HG03457 (cell line): ENCODE measurements around the gene ESPL1.

ENCODE experiments used
- ATAC-seq: cut with Tn5 transposase; IDR thresholded peaks from one replicate; pipeline ENCODE4 v1.9.1; 2021; ENCODE audit warnings: moderate number of reproducible peaks; ENCODE audit not compliant: unreplicated experiment

Gene ESPL1

DNA sequence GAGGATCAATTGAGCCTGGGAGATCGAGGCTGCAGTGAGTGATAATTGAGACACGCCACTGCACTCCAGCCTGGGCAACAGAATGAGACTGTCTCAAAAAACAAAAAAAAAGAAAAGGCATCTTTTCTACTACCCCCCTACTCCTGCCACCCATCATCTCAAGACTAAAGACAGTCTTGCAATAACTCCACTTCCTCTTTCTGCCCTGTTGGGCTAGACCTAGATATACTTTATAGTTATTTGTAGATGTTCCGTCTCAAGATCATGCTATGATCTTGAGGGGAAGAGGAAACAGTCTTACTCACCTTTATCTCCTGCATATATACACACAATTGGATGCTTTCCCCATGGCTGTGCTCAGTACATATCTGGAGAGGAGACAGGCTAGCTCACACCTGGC lies 12.1 kb upstream of the ESPL1 start:
- ATAC-seq: no peak

DNA sequence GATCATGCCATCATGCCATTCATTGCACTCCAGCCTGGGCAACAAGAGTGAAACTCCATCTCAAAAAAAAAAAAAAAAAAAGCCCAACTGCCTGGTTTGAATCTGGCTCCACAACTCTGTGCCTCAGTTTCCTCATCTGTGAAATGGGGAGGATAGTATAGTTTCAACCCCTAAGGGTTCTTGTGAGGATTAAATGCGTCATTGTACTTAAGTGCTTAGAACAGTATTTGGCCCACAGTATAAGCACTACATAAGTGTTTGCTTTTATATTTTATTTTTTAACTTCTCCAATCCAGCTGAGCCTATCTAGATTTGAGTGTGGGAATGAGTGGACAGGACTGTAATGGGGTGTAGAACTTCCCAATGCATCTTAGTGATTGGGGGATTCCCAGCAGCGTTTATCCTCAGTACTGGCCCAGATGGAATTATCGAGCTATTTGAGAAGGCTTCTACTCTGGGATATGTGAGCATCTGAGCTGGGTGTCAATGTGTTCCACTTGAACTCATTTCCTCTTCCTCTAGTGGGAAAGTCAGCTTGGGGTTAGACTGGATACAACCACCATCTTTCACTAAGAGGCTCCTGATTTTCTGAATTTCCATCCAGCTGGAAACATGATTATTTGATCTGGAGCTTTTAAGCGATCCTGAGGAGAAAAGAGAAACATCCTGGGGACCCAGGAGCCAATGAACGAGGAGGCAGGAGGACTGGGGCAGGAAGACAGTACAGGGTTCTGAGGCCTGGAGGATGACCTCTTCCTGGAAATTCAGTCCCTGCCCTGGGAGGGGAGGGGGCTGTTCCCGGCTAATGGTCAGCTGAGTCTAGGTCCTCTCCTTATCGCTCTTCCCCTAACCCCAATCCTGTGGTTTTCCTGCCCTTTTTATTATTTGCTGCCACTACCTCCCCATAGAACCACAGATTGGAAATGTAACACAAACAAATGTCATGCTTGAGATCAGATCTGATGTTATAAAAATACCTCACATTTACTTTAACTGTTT lies 9.3 kb upstream of the ESPL1 start:
- no peak for ATAC-seq

DNA sequence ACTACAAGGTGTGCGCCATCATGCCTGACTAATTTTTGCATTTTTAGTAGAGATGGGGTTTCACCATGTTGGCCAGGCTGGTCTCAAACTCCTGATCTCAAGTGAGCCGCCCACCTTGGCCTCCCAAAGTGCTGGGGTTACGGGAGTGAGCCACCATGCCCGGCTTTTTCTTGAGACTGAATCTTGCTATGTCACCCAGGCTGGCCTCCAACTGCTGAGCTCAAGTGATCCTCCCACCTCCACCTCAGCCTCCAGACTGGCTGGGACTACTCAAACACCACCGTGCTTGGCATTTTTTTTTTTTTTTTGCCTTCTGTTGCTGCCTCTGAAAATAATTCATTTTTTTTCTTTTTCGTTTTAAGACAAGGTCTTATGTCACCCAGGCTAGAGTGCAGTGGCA lies 8.2 kb upstream of the ESPL1 start:
- no peak for ATAC-seq

DNA sequence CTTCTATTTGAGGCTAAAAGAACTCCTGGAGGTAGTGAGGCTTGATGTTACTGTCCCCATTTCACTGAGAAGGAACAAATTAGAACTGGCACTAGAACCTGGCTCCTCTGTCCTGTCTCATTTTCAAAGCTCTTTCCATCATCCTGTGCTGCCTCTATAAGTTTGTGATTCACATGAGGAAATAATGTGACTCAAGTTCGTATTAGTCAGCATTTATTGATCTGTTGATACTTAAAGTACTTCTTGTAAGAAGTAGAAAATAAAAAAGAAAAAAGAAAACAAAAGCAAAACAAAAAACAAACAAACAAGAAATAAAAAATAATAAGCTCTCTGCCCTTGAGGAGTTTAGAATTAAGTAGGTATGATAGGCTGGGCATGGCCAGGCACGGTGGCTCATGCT lies 2.3 kb upstream of the ESPL1 start:
- no peak for ATAC-seq

DNA sequence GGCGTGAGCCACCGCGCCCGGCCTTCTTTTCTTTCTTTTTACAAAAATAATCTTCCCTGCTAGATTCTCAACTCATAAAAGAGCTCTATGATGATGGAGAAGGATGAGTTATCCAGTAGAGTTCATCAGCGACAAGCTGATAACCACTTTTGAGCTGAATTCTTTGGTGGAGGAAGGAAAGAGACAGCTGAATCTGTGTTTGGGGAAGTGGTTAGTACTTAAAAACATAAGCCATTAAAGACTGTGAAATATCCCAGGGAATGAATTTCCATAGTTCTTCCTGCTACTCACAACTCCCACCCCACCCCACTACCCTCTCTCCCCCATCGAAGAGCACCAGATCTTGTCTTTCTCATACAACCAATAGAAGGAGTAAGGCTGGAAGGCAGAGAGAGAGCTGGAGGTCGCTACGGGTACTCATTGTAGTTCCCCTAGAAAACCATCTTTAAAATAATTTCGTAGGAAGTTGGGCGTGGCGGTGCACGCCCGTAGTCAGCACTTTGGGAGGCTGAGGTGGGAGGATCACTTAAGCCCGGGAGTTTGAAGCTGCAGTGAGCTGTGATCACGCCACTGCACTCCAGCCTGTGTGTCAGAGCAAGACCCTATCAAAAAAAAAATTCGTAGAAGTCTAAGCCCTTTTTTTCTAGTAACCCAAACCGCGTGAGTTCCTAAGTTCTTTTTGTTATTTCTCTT lies 647 bp upstream of the ESPL1 start:
- ATAC-seq: no peak

GRCh38 chr12:53268630-53269562 lies 797 bp downstream of the ESPL1 start:
- ATAC-seq: peak; percentile 5

DNA sequence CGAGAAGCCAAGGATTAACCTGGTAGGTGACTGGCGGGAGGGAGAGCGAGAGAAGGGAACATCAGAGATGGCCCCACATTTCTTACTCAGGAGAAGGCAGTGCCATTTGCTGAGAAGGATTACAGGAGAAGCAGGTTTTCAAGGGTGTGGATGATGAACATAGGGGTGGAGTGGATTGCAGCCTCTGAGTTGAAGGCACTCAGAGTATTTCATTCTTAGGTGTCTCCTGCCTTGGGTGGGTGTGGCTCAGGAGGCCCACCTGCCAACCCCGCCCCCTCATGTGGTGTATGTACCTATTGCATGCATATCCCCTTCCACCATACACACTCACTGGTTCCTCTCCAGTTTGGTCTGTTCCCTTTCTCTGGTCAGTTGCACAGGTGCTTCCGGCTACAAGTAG lies 6.3 kb downstream of the ESPL1 start:
- no peak for ATAC-seq

GRCh38 chr12:53276511-53276910 lies 8.4 kb downstream of the ESPL1 start:
- ATAC-seq: no peak

- ATAC-seq: no peak
Measured at GRCh38 chr12:53277981-53278380, 9.9 kb downstream of the ESPL1 start.

- no peak for ATAC-seq
Measured at GRCh38 chr12:53279283-53279869, 11.3 kb downstream of the ESPL1 start.

- ATAC-seq: no peak
Measured at GRCh38 chr12:53279888-53280498, 11.9 kb downstream of the ESPL1 start.

GRCh38 chr12:53286448-53286847 lies 18.3 kb downstream of the ESPL1 start:
- no peak for ATAC-seq

- no peak for ATAC-seq
Measured at GRCh38 chr12:53287741-53288216, 19.7 kb downstream of the ESPL1 start.

DNA sequence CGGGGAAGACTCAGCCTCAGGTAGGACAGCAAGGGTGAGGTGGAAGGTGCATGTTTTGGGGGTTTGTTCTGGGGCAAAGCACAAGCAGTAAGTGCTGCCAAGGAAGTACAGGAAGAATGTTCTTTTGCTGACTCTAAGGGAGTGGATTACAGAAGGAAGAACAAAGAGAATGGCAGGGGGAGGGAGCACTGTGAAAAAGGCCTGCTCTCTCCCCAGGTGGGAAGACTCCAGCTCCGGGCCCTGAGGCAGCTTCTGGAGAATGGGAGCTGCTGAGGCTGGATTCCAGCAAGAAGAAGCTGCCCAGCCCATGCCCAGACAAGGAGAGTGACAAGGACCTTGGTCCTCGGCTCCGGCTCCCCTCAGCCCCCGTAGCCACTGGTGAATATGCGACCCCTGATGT lies 20.2 kb downstream of the ESPL1 start:
- no peak for ATAC-seq

DNA sequence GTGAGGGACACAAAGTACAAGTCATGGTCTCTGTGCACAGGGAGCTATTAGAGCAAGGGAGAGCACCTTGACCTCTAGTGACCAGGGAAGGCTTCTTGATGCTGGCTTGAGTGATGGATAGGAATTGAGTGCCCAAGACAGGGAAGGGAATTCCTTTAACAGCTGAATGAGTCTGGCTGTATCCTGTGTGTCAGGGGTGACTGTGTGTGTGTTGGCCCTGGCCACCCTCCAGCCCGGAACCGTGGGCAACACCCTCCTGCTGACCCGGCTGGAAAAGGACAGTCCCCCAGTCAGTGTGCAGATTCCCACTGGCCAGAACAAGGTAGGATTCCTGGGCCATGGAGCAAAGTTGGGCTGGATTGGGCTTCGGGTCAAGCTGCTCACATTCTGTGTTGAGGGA lies 21.8 kb downstream of the ESPL1 start:
- no peak for ATAC-seq

- ATAC-seq: no peak
Measured at GRCh38 chr12:53290661-53291060, 22.6 kb downstream of the ESPL1 start.

DNA sequence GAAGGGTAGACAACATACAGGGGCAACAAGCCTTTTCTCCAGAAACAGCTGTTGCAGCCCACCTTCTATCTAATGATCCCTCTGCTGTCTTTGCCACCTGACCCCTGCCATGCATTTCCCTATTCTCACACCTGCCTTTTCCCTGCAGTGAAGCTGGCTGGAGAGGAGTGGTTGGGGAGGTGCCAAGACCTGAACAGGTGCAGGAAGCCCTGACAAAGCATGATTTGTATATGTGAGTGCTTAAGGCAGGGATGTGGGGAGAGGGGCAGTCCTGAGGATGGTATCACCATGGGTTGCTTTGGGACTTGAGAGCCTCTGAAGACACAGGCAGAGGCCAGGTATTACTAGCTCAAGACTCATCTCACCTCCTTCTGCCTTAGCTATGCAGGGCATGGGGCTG lies 24.3 kb downstream of the ESPL1 start:
- ATAC-seq: no peak

GRCh38 chr12:53295070-53295890 lies 27.2 kb downstream of the ESPL1 start, which contains the start of gene PFDN5:
TSS of gene PFDN5 (plus strand) at chr12:53295542. CDS start at chr12:53295568, 26 bp downstream.
- ATAC-seq: peak; percentile 73

DNA sequence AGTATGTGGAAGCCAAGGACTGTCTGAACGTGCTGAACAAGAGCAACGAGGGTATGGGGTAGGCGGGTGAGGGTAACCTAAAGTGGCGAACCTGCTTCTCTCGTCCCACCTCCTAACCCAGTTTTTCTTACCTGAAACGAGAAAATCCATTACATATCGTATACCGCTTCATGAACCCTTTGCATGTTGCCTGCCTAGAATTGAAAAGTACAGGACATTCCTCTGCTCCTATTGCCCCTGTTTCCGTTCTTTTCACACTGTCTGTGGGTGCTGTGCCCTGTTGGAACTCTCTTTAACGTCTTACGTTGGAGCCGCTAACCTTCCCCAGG lies 27.8 kb downstream of the ESPL1 start:
- ATAC-seq: no peak
